ENCODE data around the gene PLEKHO2. TPM values are rescaled to one million over a fixed set of nuclear protein-coding genes. Genes with fewer than 3 reads are reported as not detected.

PLEKHO2 gene
- total RNA-seq: 21.7 and 23.5 TPM in 2 replicates

GRCh38 chr15:64841344-64842095 is at the start of gene PLEKHO2:
TSS of gene PLEKHO2 (plus strand) at chr15:64841915. CDS start at chr15:64842017, 102 bp downstream.

GRCh38 chr15:64825431-64826294 is 16.1 kb upstream of the PLEKHO2 start, which contains the start of gene PIF1:
TSS of gene PIF1 (minus strand) at chr15:64825647. CDS start at chr15:64824335, 1,312 bp downstream.

GRCh38 chr15:64911311-64912186 is 69.8 kb downstream of the PLEKHO2 start, which contains the start of gene ANKDD1A:
TSS of gene ANKDD1A (plus strand) at chr15:64911902. CDS start at chr15:64911931, 29 bp downstream.

Other genes with a start within 250 kb of the PLEKHO2 start
- gene RBPMS2, start 66.3 kb upstream of the PLEKHO2 start, total RNA-seq: 0.09 TPM in 1 of 2 replicates, not detected in the other
- gene PIF1, start 16.3 kb upstream of the PLEKHO2 start, total RNA-seq: 6.3 and 8.4 TPM in 2 replicates
- gene ANKDD1A, start 70.0 kb downstream of the PLEKHO2 start, total RNA-seq: 1.6 and 2.7 TPM in 2 replicates
- gene SPG21, start 148.0 kb downstream of the PLEKHO2 start, total RNA-seq: 46.3 and 47.3 TPM in 2 replicates
- 10.3 and 11.5 TPM in 2 replicates for gene MTFMT, start 187.7 kb downstream of the PLEKHO2 start, total RNA-seq
- not detected in 2 replicates for gene SLC51B, start 203.5 kb downstream of the PLEKHO2 start, total RNA-seq
- gene RASL12, start 226.1 kb downstream of the PLEKHO2 start, total RNA-seq: 0.09 TPM in 1 of 2 replicates, not detected in the other
- gene KBTBD13, start 234.8 kb downstream of the PLEKHO2 start, total RNA-seq: not detected in 2 replicates

Data from endothelial cell of coronary artery (primary cell).